GM12872 (cell line): ENCODE measurements around the gene PSMA5.

ENCODE experiments used
- TF ChIP-seq, protein P1 (sequence below): IDR thresholded peaks from 3 replicates; pipeline ENCODE4 v1.5.1; 2011; ENCODE audit warnings: low read depth, mild to moderate bottlenecking, low read length, moderate library complexity; ENCODE audit not compliant: insufficient read depth

Gene PSMA5

DNA sequence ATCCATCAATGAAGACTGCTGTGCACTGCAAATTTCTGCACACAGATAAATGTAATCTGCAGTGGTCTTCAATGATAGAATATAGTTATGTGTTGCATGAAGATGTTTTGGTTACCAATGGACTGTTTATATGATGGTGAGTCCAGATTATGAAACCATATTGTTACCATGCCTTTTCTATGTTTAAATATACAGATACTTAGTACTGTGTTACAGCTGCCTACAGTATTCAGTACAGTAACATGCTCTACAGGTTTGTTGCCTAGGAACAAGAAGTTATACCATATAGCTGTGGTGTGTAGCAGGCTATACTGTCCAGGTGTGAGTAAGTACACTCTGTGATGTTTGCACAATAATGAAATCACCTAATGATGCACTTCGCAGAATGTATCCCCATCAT lies 69.3 kb downstream of the PSMA5 start:
- TF ChIP-seq, protein P1, sequence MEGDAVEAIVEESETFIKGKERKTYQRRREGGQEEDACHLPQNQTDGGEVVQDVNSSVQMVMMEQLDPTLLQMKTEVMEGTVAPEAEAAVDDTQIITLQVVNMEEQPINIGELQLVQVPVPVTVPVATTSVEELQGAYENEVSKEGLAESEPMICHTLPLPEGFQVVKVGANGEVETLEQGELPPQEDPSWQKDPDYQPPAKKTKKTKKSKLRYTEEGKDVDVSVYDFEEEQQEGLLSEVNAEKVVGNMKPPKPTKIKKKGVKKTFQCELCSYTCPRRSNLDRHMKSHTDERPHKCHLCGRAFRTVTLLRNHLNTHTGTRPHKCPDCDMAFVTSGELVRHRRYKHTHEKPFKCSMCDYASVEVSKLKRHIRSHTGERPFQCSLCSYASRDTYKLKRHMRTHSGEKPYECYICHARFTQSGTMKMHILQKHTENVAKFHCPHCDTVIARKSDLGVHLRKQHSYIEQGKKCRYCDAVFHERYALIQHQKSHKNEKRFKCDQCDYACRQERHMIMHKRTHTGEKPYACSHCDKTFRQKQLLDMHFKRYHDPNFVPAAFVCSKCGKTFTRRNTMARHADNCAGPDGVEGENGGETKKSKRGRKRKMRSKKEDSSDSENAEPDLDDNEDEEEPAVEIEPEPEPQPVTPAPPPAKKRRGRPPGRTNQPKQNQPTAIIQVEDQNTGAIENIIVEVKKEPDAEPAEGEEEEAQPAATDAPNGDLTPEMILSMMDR, result no peak

DNA sequence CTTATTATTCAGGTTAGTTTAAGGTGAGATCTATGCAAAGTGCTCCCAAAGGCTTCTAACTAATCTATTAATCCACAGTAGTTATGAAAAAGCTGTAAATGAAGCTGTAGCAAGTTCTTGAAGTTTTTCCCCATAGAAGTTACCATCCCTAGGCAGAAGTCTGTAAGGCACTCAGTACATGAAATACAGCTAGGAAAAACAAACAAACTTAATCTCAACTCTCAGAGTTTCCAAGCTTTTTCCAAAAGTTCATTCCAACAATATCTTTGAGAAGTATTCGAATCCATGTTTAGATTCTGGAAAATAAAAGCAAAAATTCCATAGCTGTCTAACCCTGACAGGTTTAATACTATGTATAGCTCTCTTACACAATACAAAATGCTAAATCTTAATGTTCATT lies 69.7 kb downstream of the PSMA5 start:
- TF ChIP-seq, protein P1, result no peak

DNA sequence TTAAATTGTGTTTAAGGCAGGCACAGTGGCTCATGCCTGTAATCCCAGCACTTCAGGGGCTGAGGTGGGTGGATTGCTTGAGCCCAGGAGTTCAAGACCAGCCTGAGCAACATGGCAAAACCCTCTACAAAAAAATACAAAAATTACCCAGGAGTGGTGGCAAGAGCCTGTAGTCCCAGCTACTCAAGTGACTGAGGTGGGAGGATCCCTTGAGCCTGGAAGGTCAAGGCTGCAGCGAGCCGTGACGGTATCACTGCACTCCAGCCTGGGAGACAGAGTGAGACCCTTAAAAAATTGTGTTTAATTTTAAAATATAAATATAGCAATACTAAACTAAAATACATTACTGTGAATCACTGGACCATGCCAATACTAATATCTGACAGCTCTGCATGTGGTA lies 71.3 kb downstream of the PSMA5 start:
- TF ChIP-seq, protein P1, result no peak

DNA sequence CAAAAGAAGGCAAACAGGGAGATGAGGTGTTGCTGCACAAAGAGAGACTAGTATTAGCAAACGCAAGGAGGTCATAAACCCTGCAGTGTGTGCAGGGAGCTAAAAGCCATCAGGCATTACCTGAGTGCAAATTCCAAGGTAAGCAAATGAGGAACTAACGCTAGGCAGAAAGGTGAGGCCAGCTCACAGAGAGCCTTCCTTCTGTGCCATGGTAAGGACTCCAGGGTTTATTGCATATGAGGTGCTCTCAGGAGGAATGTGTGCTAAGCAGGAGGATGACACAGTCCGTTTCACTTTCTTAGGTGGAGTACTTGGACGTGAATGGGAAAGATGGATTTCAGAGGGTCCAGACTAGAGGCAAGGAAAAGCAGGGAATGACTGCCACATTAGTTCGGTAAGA lies 74.8 kb downstream of the PSMA5 start:
- TF ChIP-seq, protein P1, result no peak

DNA sequence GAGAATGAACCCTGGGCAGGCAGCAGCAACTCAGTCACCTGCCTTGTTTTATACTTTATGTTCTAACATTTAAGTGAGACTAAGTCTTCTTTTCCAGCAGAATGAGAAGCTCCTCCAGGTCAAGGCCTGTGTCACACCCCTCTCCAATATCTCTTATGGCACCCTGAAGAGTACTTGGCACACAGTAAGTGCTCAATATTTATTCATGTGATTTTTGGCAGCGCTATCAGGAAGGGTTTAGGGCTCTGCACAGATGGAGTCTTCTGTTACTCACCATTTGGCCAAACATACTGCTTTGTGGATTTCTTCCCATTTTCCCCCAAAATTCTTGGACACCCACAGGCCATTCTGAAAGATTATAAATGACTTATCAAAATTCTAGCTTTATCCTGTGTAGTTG lies 75.6 kb downstream of the PSMA5 start:
- TF ChIP-seq, protein P1, result no peak

DNA sequence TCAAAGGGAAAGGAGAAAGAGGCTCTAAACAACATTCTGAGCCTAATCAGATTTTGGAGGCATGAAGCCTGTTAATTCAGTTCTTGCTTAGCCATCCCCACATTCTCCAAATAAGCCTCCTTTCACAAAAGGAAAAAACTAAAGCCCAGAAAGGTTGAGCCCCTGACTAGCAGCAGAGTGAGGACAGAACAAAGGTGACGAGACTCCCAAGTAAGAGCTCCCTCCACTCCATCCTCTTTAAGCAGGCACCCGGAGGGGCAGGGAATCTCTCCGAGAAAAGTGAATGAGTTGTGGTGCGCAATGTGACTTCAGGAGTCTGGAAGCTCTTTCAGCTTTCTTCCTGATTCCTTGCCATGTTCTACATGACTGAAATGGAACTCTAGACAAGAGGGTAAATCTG lies 76.1 kb downstream of the PSMA5 start:
- TF ChIP-seq, protein P1, result no peak
